GF-D8 (cell line): ENCODE data around the gene CDKL2.

Experiments used
- DNase-seq: peaks from one replicate; lab custom pipeline; 2025; lab: John Stamatoyannopoulos, UW

The CDKL2 gene

GRCh38 chr4:75639124-75639695 lies 8.9 kb upstream of the CDKL2 start:
- DNase-seq: no peak

- DNase-seq: no peak
Observed at GRCh38 chr4:75637827-75638226, 7.5 kb upstream of the CDKL2 start.

GRCh38 chr4:75637176-75637575 lies 6.8 kb upstream of the CDKL2 start:
- DNase-seq: no peak

GRCh38 chr4:75634951-75635350 lies 4.6 kb upstream of the CDKL2 start:
- no peak for DNase-seq

- no peak for DNase-seq
Observed at GRCh38 chr4:75634281-75634680, 4.0 kb upstream of the CDKL2 start.

- DNase-seq: no peak
Observed at GRCh38 chr4:75633846-75634245, 3.5 kb upstream of the CDKL2 start.

GRCh38 chr4:75630937-75631329 lies 605 bp upstream of the CDKL2 start:
- DNase-seq: no peak

- DNase-seq: no peak
Observed at GRCh38 chr4:75629239-75629638, 1.1 kb downstream of the CDKL2 start.

- DNase-seq: no peak
Observed at GRCh38 chr4:75623026-75623425, 7.3 kb downstream of the CDKL2 start.

- DNase-seq: no peak
Observed at GRCh38 chr4:75621715-75622114, 8.6 kb downstream of the CDKL2 start.

- DNase-seq: no peak
Observed at GRCh38 chr4:75612306-75612705, 18.0 kb downstream of the CDKL2 start.

- DNase-seq: no peak
Observed at GRCh38 chr4:75605928-75606327, 24.4 kb downstream of the CDKL2 start.

GRCh38 chr4:75599647-75600046 lies 30.7 kb downstream of the CDKL2 start:
- no peak for DNase-seq

- DNase-seq: no peak
Observed at GRCh38 chr4:75598390-75598789, 31.9 kb downstream of the CDKL2 start.

GRCh38 chr4:75596061-75596460 lies 34.3 kb downstream of the CDKL2 start:
- DNase-seq: no peak

- DNase-seq: no peak
Observed at GRCh38 chr4:75593393-75593792, 36.9 kb downstream of the CDKL2 start.

GRCh38 chr4:75584067-75584466 lies 46.3 kb downstream of the CDKL2 start:
- DNase-seq: no peak

- DNase-seq: no peak
Observed at GRCh38 chr4:75567725-75568124, 62.6 kb downstream of the CDKL2 start.

GRCh38 chr4:75566911-75567310 lies 63.4 kb downstream of the CDKL2 start:
- no peak for DNase-seq

GRCh38 chr4:75565481-75565880 lies 64.8 kb downstream of the CDKL2 start:
- DNase-seq: no peak

GRCh38 chr4:75564023-75564422 lies 66.3 kb downstream of the CDKL2 start:
- no peak for DNase-seq

- DNase-seq: no peak
Observed at GRCh38 chr4:75561789-75562188, 68.5 kb downstream of the CDKL2 start.

GRCh38 chr4:75557696-75558095 lies 72.6 kb downstream of the CDKL2 start:
- DNase-seq: no peak

- DNase-seq: no peak
Observed at GRCh38 chr4:75555294-75556164, 74.8 kb downstream of the CDKL2 start, which contains the start of gene ODAPH. ODAPH (plus strand) TSS chr4:75556066; CDS start chr4:75556083, 17 bp downstream.
